Spleen (tissue), 11 donors: ENCODE measurements around the gene BRINP1. TPM values are rescaled to one million over a fixed set of nuclear protein-coding genes. Genes with fewer than 3 reads are reported as not detected.

ENCODE experiments used
- DNase-seq: peaks from one replicate; pipeline ENCODE4 v3.0.0-alpha.2; 2020
- H3K27ac ChIP-seq, 8 donors: fragments of 200-600 bp; sonication (generic) in 7 of 8; 1 replicate in 4 of 8; 2 replicates in 4 of 8; pipeline versions ENCODE4 v1.5.0 to v1.8.0; 2016 to 2021; ENCODE audit warnings: inconsistent platforms in 4 of 8, mild to moderate bottlenecking in 4 of 8, moderate library complexity in 1 of 8
- H3K27me3 ChIP-seq, 7 donors: fragments of 200-600 bp; sonication (generic) in 6 of 7; replicated peaks in 1 of 7; 1 replicate in 4 of 7; 2 replicates in 3 of 7; pipeline versions ENCODE4 v1.5.0 to v1.8.0; 2016 to 2021; ENCODE audit warnings: inconsistent platforms in 3 of 7, mild to moderate bottlenecking in 1 of 7
- H3K36me3 ChIP-seq, 6 donors: fragments of 200-600 bp; sonication (generic) in 5 of 6; 1 replicate in 4 of 6; 2 replicates in 2 of 6; pipeline versions ENCODE4 v1.5.0 to v1.8.0; 2016 to 2021; ENCODE audit warnings: inconsistent platforms in 2 of 6
- H3K4me1 ChIP-seq, 6 donors: fragments of 200-600 bp; sonication (generic) in 5 of 6; 1 replicate in 3 of 6; 2 replicates in 3 of 6; pipeline versions ENCODE4 v1.5.0 to v1.8.0; 2016 to 2021; ENCODE audit warnings: inconsistent platforms in 3 of 6
- H3K4me3 ChIP-seq, 8 donors: fragments of 200-600 bp; sonication (generic) in 7 of 8; 1 replicate in 4 of 8; 2 replicates in 4 of 8; pipeline versions ENCODE4 v1.5.0 to v1.8.0; 2016 to 2021; ENCODE audit warnings: inconsistent platforms in 4 of 8, mild to moderate bottlenecking in 4 of 8, moderate library complexity in 2 of 8
- H3K9me3 ChIP-seq, 8 donors: fragments of 200-600 bp; sonication (generic) in 7 of 8; 1 replicate in 4 of 8; 2 replicates in 4 of 8; pipeline versions ENCODE4 v1.5.0 to v1.8.0; 2016 to 2021; ENCODE audit warnings: inconsistent platforms in 4 of 8
- CTCF ChIP-seq, 11 experiments: fragments of 200-600 bp in 7 of 11; fragments of 450-650 bp in 4 of 11; sonication (generic) in 4 of 11; IDR thresholded peaks in 8 of 11; conservative IDR thresholded peaks in 3 of 11; 1 replicate in 7 of 11; 2 replicates in 4 of 11; pipeline versions ENCODE4 v1.4.0 to v1.8.0; 2016 to 2021; ENCODE audit warnings: antibody characterized with exemption in 11 of 11, inconsistent platforms in 4 of 11, mild to moderate bottlenecking in 1 of 11
- POLR2A ChIP-seq, 3 donors: fragments of 450-650 bp; IDR thresholded peaks; one replicate each; pipeline ENCODE4 v1.5.1; 2017; ENCODE audit warnings: antibody characterized with exemption in 3 of 3, mild to moderate bottlenecking in 1 of 3
- POLR2AphosphoS5 ChIP-seq, 3 donors: sonication (generic); formaldehyde crosslinking; IDR thresholded peaks; one replicate each; pipeline ENCODE4 v1.5.1; 2017; ENCODE audit warnings: antibody characterized with exemption in 3 of 3
- WGBS, 5 donors: extraction: QIAGEN DNeasy Blood & Tissue Kit in 3 of 5; methylation state at CpG; one replicate each; pipeline versions ENCODE4 v1.1.5 to v1.1.7; 2013 to 2018; 5-methylcytosine and 5-hydroxymethylcytosine counted together
- intact Hi-C: fragments of 100-400 bp; cut with DNase I; formaldehyde crosslinking; loops from one replicate; pipeline ENCODE4 v1.15.0; 2023; ENCODE audit warnings: low total_unique reads
- polyA plus RNA-seq, 3 donors: library from polyadenylated mRNA; stranded (reverse); fragments of 200-250 nt; gene quantifications; one replicate each; pipeline ENCODE4 v1.2.1, GENCODE V29; 2013
- total RNA-seq, 7 donors: library from RNA; depleted of rRNA in 3 of 7; stranded (reverse); fragments of >200 nt in 3 of 7; fragmentation: NEBNext Ultra II Directional in 4 of 7; extraction: Animal tissue kit (Norgen Biotek cat#: 25700) in 4 of 7; gene quantifications; one replicate each; pipeline versions ENCODE4 v1.1.0 to v1.2.1, GENCODE V29; 2016 to 2021
- donor health status: healthy with polysubstance abuse.
- donor health status: DM: no; HTN: no; CAD: no; lungs with moderate emphysema.
- donor health status: DM: no; HTN: no; CAD: no.
- donor health status: Bipolar disorder and iron deficiency.
- donor health status: healthy.
- donor health status: DM: no; HTN: no; CAD: no.
- donor health status: DM: yes; HTN: yes; CAD: no.

Gene BRINP1
- total and polyA plus RNA-seq, 10 donors, result 0.05 to 1.2 (median 0.32) TPM; not detected in 1

- no peak overlapping the region for H3K27ac ChIP-seq
- WGBS, 5 donors, result 83 to 94% (median 86%) methylated on average over 4 of the region's 4 CpGs
- intact Hi-C loops, result no loop called here
- no peaks in the 10 kb centered on the region for H3K9me3 ChIP-seq
- no peaks in the 10 kb centered on the region for H3K27me3 ChIP-seq
- no peak for DNase-seq
- TF ChIP-seq POLR2A (IDR thresholded peaks at IDR 0.05), result no peak
- TF ChIP-seq CTCF (IDR thresholded peaks at IDR 0.05 in 8 of 11, conservative IDR thresholded peaks at IDR 0.05 in 3 of 11), result no peak
- TF ChIP-seq POLR2AphosphoS5 (IDR thresholded peaks at IDR 0.05), result no peak
- H3K4me3 ChIP-seq, result no peak overlapping the region
- no peaks in the 10 kb centered on the region for H3K36me3 ChIP-seq
- no peaks in the 10 kb centered on the region for H3K4me1 ChIP-seq
Observed at GRCh38 chr9:119313846-119314245, 55.4 kb downstream of the BRINP1 start.

GRCh38 chr9:119310741-119311140, 58.5 kb downstream of the BRINP1 start:
- H3K27me3 ChIP-seq, result no peaks in the 10 kb centered on the region
- H3K4me1 ChIP-seq, result no peaks in the 10 kb centered on the region
- no peaks in the 10 kb centered on the region for H3K36me3 ChIP-seq
- DNase-seq, result no peak
- intact Hi-C loops, result no loop called here
- no peak overlapping the region for H3K4me3 ChIP-seq
- no peak overlapping the region for H3K27ac ChIP-seq
- no peaks in the 10 kb centered on the region for H3K9me3 ChIP-seq
- WGBS, 5 donors, result 37 to 60% (median 50%) methylated on average over 5 of the region's 5 CpGs
- TF ChIP-seq POLR2AphosphoS5 (IDR thresholded peaks at IDR 0.05) (no peak), CTCF (IDR thresholded peaks at IDR 0.05 in 8 of 11, conservative IDR thresholded peaks at IDR 0.05 in 3 of 11) (no peak), POLR2A (IDR thresholded peaks at IDR 0.05) (no peak)

- intact Hi-C loops, result no loop called here
- Histone ChIP-seq H3K27ac (no peak overlapping the region), H3K4me3 (no peak overlapping the region), H3K27me3 (no peaks in the 10 kb centered on the region), H3K36me3 (no peaks in the 10 kb centered on the region), H3K9me3 (no peaks in the 10 kb centered on the region), H3K4me1 (no peaks in the 10 kb centered on the region)
- DNase-seq, result no peak
- 80 to 86% (median 84%) methylated on average over 5 of the region's 5 CpGs for WGBS, 5 donors
- TF ChIP-seq POLR2AphosphoS5 (IDR thresholded peaks at IDR 0.05) (no peak), POLR2A (IDR thresholded peaks at IDR 0.05) (no peak)
Observed at GRCh38 chr9:119307471-119307870, 61.8 kb downstream of the BRINP1 start.

GRCh38 chr9:119304555-119304954, 64.7 kb downstream of the BRINP1 start:
- 53 to 75% (median 61%) methylated on average over 3 of the region's 3 CpGs for WGBS, 5 donors

More at GRCh38 chr9:119304555-119304954, 64.7 kb downstream of the BRINP1 start:
- no peak for TF ChIP-seq POLR2AphosphoS5 (IDR thresholded peaks at IDR 0.05)
- TF ChIP-seq POLR2A (IDR thresholded peaks at IDR 0.05), result no peak
- TF ChIP-seq CTCF (IDR thresholded peaks at IDR 0.05 in 8 of 11, conservative IDR thresholded peaks at IDR 0.05 in 3 of 11), result no peak
- no peaks in the 10 kb centered on the region for H3K36me3 ChIP-seq
- intact Hi-C loops, result no loop called here
- H3K4me3 ChIP-seq, result no peak overlapping the region
- H3K9me3 ChIP-seq, result no peaks in the 10 kb centered on the region
- H3K27ac ChIP-seq, result no peak overlapping the region
- no peaks in the 10 kb centered on the region for H3K27me3 ChIP-seq
- DNase-seq, result no peak
- H3K4me1 ChIP-seq, result no peaks in the 10 kb centered on the region
